ENCODE measurements around the gene FSCN2. TPM values are rescaled to one million over a fixed set of nuclear protein-coding genes. Genes with fewer than 3 reads are reported as not detected.

Gene FSCN2
- total RNA-seq, 1 experiment from 2014 or later, result 1.6 TPM

DNA sequence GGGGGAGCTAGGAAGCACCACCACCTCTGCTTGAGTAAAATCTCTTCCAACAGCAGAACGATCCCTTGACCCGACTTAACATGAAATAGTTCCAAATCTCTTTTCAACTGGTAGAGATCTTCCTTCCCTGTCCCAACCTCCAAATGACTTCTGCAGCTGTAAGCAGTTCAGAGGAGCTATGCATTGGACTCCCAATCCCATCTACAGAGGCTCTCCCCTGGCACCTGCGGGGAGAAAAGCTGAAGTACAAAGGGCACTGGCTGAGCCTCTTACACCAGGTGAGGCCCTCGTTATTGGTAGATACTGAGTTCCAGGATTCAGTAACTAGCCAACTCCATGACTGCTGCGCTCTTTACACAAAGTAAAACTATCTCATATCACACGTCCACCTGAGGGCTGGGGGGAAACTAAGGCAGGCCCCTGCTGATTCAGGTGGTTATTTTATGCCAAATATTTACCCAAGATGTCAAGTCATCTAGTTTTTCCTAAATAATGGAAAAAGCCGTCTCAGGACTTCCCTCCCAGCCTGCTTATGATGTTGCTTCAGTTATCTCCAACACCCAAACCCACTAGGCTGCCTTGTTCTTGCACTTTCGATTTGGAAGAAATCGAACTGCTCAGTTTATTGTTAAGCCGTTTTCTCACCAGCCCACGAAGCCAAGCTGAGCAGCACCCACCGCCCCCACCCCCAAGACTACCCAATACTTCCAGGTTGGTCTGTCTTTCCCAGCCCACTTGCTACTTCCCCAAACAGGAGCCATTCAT is 18.8 kb upstream of the FSCN2 start:
- Histone ChIP-seq H3K79me2 (ENCODE audit: insufficient read depth, low read length) (peaks cover 19% of the 10 kb centered on the region; the same call in 1 of the 2 replicates), H3K18ac (ENCODE audit: insufficient read length, low read depth, low read length) (no peak overlapping the region), H3K4ac (ENCODE audit: low read depth, low read length) (no peak overlapping the region), H3K56ac (ENCODE audit: insufficient read length, low read depth, low read length) (no peak overlapping the region), H3K23me2 (ENCODE audit: insufficient read length, low read depth, low read length, poor library complexity, severe bottlenecking) (peaks cover 31% of the 10 kb centered on the region), H3K4me1 (ENCODE audit: insufficient read depth, low read length) (no peaks in the 10 kb centered on the region), H4K91ac (ENCODE audit: insufficient read length, low read depth, low read length) (no peak overlapping the region), H2BK120ac (ENCODE audit: low read depth, low read length, poor library complexity, severe bottlenecking) (no peak overlapping the region), H4K8ac (replicated peaks; ENCODE audit: insufficient read length, low read depth, low read length) (no peak overlapping the region), H3K23ac (ENCODE audit: insufficient read length, low read depth, low read length) (no peak overlapping the region), H2BK5ac (ENCODE audit: insufficient read length, low read length) (no peak overlapping the region), H2BK15ac (ENCODE audit: low read depth, low read length) (no peak overlapping the region), H4K20me1 (ENCODE audit: control insufficient read depth, insufficient read depth, insufficient read length) (no peaks in the 10 kb centered on the region), H3K14ac (ENCODE audit: insufficient read depth, low read length) (no peak overlapping the region), H3K4me2 (ENCODE audit: insufficient read depth, insufficient read length, low read length) (peak overlapping the region; percentile 97), H2AK5ac (ENCODE audit: insufficient read length, low read length) (no peak overlapping the region), H2BK20ac (ENCODE audit: low read depth, low read length, poor library complexity, severe bottlenecking) (no peak overlapping the region), H3K27ac (ENCODE audit: insufficient read length, low read depth, low read length) (no peak overlapping the region), H3T11ph (ENCODE audit: low read length) (no peak overlapping the region), H2BK12ac (ENCODE audit: insufficient read length, low read depth, low read length) (no peak overlapping the region), H3K9ac (ENCODE audit: extremely low read depth, insufficient read length, low read length) (peak overlapping the region; percentile 32), H2AFZ (ENCODE audit: low read length) (no peak overlapping the region), H3K79me1 (ENCODE audit: insufficient read depth, low read depth, low read length, poor library complexity, severe bottlenecking) (no peaks in the 10 kb centered on the region), H3K9me3 (ENCODE audit: control insufficient read depth, low read depth, low read length) (no peaks in the 10 kb centered on the region), H3K27me3 (ENCODE audit: insufficient read depth, low read length) (no peaks in the 10 kb centered on the region), H4K5ac (ENCODE audit: insufficient read length, low read depth, low read length) (no peak overlapping the region)
- TF ChIP-seq, protein P1, sequence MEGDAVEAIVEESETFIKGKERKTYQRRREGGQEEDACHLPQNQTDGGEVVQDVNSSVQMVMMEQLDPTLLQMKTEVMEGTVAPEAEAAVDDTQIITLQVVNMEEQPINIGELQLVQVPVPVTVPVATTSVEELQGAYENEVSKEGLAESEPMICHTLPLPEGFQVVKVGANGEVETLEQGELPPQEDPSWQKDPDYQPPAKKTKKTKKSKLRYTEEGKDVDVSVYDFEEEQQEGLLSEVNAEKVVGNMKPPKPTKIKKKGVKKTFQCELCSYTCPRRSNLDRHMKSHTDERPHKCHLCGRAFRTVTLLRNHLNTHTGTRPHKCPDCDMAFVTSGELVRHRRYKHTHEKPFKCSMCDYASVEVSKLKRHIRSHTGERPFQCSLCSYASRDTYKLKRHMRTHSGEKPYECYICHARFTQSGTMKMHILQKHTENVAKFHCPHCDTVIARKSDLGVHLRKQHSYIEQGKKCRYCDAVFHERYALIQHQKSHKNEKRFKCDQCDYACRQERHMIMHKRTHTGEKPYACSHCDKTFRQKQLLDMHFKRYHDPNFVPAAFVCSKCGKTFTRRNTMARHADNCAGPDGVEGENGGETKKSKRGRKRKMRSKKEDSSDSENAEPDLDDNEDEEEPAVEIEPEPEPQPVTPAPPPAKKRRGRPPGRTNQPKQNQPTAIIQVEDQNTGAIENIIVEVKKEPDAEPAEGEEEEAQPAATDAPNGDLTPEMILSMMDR (conservative IDR thresholded peaks at IDR 0.05), result no peak
- H3K4me3 Mint-ChIP-seq, result peak overlapping the region; percentile 97 to 100
- no CpG with 5 or more reads among the region's 12 CpGs for WGBS (ENCODE audit: extremely low coverage, insufficient read length, low lambda C conversion rate)
- peak overlapping the region in 2 of 3 experiments; percentile 76 to 95; a peak in 4 of 7 replicates for H3K27ac Mint-ChIP-seq
- peak; percentile 31 for DNase-seq
- H3K4me1 Mint-ChIP-seq, result peaks cover 17 to 26% of the 10 kb centered on the region in 2 experiments
- peaks cover 38 to 45% (median 38%) of the 10 kb centered on the region in 3 experiments for H3K36me3 Mint-ChIP-seq (ENCODE audit: insufficient read depth in 1 of 3, low read depth in 3 of 3)
- H3K9me3 Mint-ChIP-seq, result peaks cover 7 to 22% of the 10 kb centered on the region in 2 experiments; a peak in 4 of 5 replicates
- peaks cover 12% of the 10 kb centered on the region for H3K27me3 Mint-ChIP-seq (ENCODE audit: low read depth)
